ENCODE results near the gene TFAP2D. TPM values are rescaled to one million over a fixed set of nuclear protein-coding genes. Genes with fewer than 3 reads are reported as not detected.

The TFAP2D gene
- total and polyA plus RNA-seq, 3 experiments from 2014 or later: 0.16 TPM; not detected in 2

- H3K27ac ChIP-seq (ENCODE audit: low read depth, low read length): no peak overlapping the region
- Mint-ChIP-seq H3K36me3 (no peaks in the 10 kb centered on the region), H3K9me3 (peaks cover 0 to 32% (median 9%) of the 10 kb centered on the region in 5 donors), H3K4me3 (no peak overlapping the region), H3K4me1 (no peaks in the 10 kb centered on the region), H3K27ac (no peak overlapping the region), H3K27me3 (peaks cover 28 to 42% of the 10 kb centered on the region in 2 donors)
- no peaks in the 10 kb centered on the region for H3K4me1 ChIP-seq (ENCODE audit: insufficient read depth, low read length)
- DNase-seq: no peak
- H3K9me3 ChIP-seq (ENCODE audit: low read length): no peaks in the 10 kb centered on the region
- no peaks in the 10 kb centered on the region for H3K36me3 ChIP-seq (ENCODE audit: insufficient read depth, low read length)
- no peak overlapping the region for H3K4me3 ChIP-seq (ENCODE audit: low read length)
- POLR2A ChIA-PET: no interaction called here
- no peaks in the 10 kb centered on the region for H3K27me3 ChIP-seq (ENCODE audit: insufficient read depth, low read length, poor library complexity, severe bottlenecking)
- CTCF ChIA-PET: no interaction called here
Measured at GRCh38 chr6:50706575-50706974, 6.8 kb upstream of the TFAP2D start.

- no peak for DNase-seq
- H3K9me3 ChIP-seq (ENCODE audit: low read length): no peaks in the 10 kb centered on the region
- peaks cover 0 to 29% (median 9%) of the 10 kb centered on the region in 5 donors for H3K9me3 Mint-ChIP-seq
- H3K27me3 ChIP-seq (ENCODE audit: insufficient read depth, low read length, poor library complexity, severe bottlenecking): no peaks in the 10 kb centered on the region
- H3K4me3 Mint-ChIP-seq: no peak overlapping the region
- no peak overlapping the region for H3K27ac ChIP-seq (ENCODE audit: low read depth, low read length)
- H3K27me3 Mint-ChIP-seq: peaks cover 32 to 46% of the 10 kb centered on the region in 2 donors
- no peak overlapping the region for H3K27ac Mint-ChIP-seq
- H3K4me1 Mint-ChIP-seq: no peaks in the 10 kb centered on the region
- no peaks in the 10 kb centered on the region for H3K36me3 Mint-ChIP-seq
- ChIA-PET POLR2A (no interaction called here), CTCF (no interaction called here)
- H3K36me3 ChIP-seq (ENCODE audit: insufficient read depth, low read length): no peaks in the 10 kb centered on the region
- H3K4me3 ChIP-seq (ENCODE audit: low read length): no peak overlapping the region
- no peaks in the 10 kb centered on the region for H3K4me1 ChIP-seq (ENCODE audit: insufficient read depth, low read length)
Measured at GRCh38 chr6:50707191-50707590, 6.1 kb upstream of the TFAP2D start.

- peaks cover 35 to 49% of the 10 kb centered on the region in 2 donors for H3K27me3 Mint-ChIP-seq
- H3K27me3 ChIP-seq (ENCODE audit: insufficient read depth, low read length, poor library complexity, severe bottlenecking): no peaks in the 10 kb centered on the region
- CTCF ChIA-PET: no interaction called here
Measured at GRCh38 chr6:50707652-50708300, 5.5 kb upstream of the TFAP2D start.

GRCh38 chr6:50708664-50709365, 4.5 kb upstream of the TFAP2D start:
- peaks cover 3 to 28% (median 8%) of the 10 kb centered on the region in 5 donors for H3K9me3 Mint-ChIP-seq
- ChIA-PET CTCF (no interaction called here), POLR2A (no interaction called here)
- no peaks in the 10 kb centered on the region for H3K4me1 Mint-ChIP-seq
- H3K4me3 ChIP-seq (ENCODE audit: low read length): no peak overlapping the region
- H3K9me3 ChIP-seq (ENCODE audit: low read length): no peaks in the 10 kb centered on the region
- no peaks in the 10 kb centered on the region for H3K36me3 Mint-ChIP-seq
- H3K27ac Mint-ChIP-seq: no peak overlapping the region
- no peaks in the 10 kb centered on the region for H3K36me3 ChIP-seq (ENCODE audit: insufficient read depth, low read length)
- peaks cover 38 to 51% of the 10 kb centered on the region in 2 donors for H3K27me3 Mint-ChIP-seq
- DNase-seq: no peak
- no peaks in the 10 kb centered on the region for H3K4me1 ChIP-seq (ENCODE audit: insufficient read depth, low read length)
- H3K27ac ChIP-seq (ENCODE audit: low read depth, low read length): no peak overlapping the region
- H3K4me3 Mint-ChIP-seq: no peak overlapping the region
- no peaks in the 10 kb centered on the region for H3K27me3 ChIP-seq (ENCODE audit: insufficient read depth, low read length, poor library complexity, severe bottlenecking)

More at GRCh38 chr6:50707652-50708300, 5.5 kb upstream of the TFAP2D start:
- H3K9me3 Mint-ChIP-seq: peaks cover 0 to 28% (median 9%) of the 10 kb centered on the region in 5 donors
- H3K27ac ChIP-seq (ENCODE audit: low read depth, low read length): no peak overlapping the region
- no peak overlapping the region for H3K4me3 ChIP-seq (ENCODE audit: low read length)
- H3K36me3 Mint-ChIP-seq: no peaks in the 10 kb centered on the region
- POLR2A ChIA-PET: no interaction called here
- H3K4me3 Mint-ChIP-seq: no peak overlapping the region
- H3K4me1 ChIP-seq (ENCODE audit: insufficient read depth, low read length): no peaks in the 10 kb centered on the region
- no peaks in the 10 kb centered on the region for H3K4me1 Mint-ChIP-seq
- no peaks in the 10 kb centered on the region for H3K36me3 ChIP-seq (ENCODE audit: insufficient read depth, low read length)
- no peak for DNase-seq
- no peaks in the 10 kb centered on the region for H3K9me3 ChIP-seq (ENCODE audit: low read length)
- no peak overlapping the region for H3K27ac Mint-ChIP-seq

- no peak for DNase-seq
- POLR2A ChIA-PET: no interaction called here
- no peak overlapping the region for H3K4me3 Mint-ChIP-seq
- no peaks in the 10 kb centered on the region for H3K9me3 ChIP-seq (ENCODE audit: low read length)
- H3K4me3 ChIP-seq (ENCODE audit: low read length): no peak overlapping the region
- CTCF ChIA-PET: no interaction called here
- no peak overlapping the region for H3K27ac Mint-ChIP-seq
- peaks cover 41 to 57% of the 10 kb centered on the region in 2 donors for H3K27me3 Mint-ChIP-seq
- no peaks in the 10 kb centered on the region for H3K36me3 ChIP-seq (ENCODE audit: insufficient read depth, low read length)
- no peaks in the 10 kb centered on the region for H3K4me1 Mint-ChIP-seq
- H3K27ac ChIP-seq (ENCODE audit: low read depth, low read length): no peak overlapping the region
- no peaks in the 10 kb centered on the region for H3K4me1 ChIP-seq (ENCODE audit: insufficient read depth, low read length)
- H3K36me3 Mint-ChIP-seq: no peaks in the 10 kb centered on the region
- H3K27me3 ChIP-seq (ENCODE audit: insufficient read depth, low read length, poor library complexity, severe bottlenecking): no peaks in the 10 kb centered on the region
- H3K9me3 Mint-ChIP-seq: peaks cover 4 to 29% (median 7%) of the 10 kb centered on the region in 5 donors
Measured at GRCh38 chr6:50709366-50709734, 4.0 kb upstream of the TFAP2D start.

GRCh38 chr6:50711686-50712085, 1.6 kb upstream of the TFAP2D start:
- DNase-seq: no peak
- Histone ChIP-seq H3K4me3 (ENCODE audit: low read length) (no peak overlapping the region), H3K27me3 (ENCODE audit: insufficient read depth, low read length, poor library complexity, severe bottlenecking) (no peaks in the 10 kb centered on the region), H3K9me3 (ENCODE audit: low read length) (no peaks in the 10 kb centered on the region), H3K4me1 (ENCODE audit: insufficient read depth, low read length) (no peaks in the 10 kb centered on the region), H3K36me3 (ENCODE audit: insufficient read depth, low read length) (no peaks in the 10 kb centered on the region), H3K27ac (ENCODE audit: low read depth, low read length) (no peak overlapping the region)
- no peaks in the 10 kb centered on the region for H3K4me1 Mint-ChIP-seq
- no peak overlapping the region for H3K27ac Mint-ChIP-seq
- ChIA-PET POLR2A (no interaction called here), CTCF (no interaction called here)
- no peaks in the 10 kb centered on the region for H3K36me3 Mint-ChIP-seq
- H3K9me3 Mint-ChIP-seq: peaks cover 3 to 28% (median 14%) of the 10 kb centered on the region in 5 donors
- peaks cover 38 to 55% of the 10 kb centered on the region in 2 donors for H3K27me3 Mint-ChIP-seq
- H3K4me3 Mint-ChIP-seq: no peak overlapping the region

GRCh38 chr6:50712291-50712690, 1.0 kb upstream of the TFAP2D start:
- H3K9me3 Mint-ChIP-seq: peaks cover 2 to 29% (median 11%) of the 10 kb centered on the region in 5 donors
- H3K36me3 ChIP-seq (ENCODE audit: insufficient read depth, low read length): no peaks in the 10 kb centered on the region
- H3K27me3 ChIP-seq (ENCODE audit: insufficient read depth, low read length, poor library complexity, severe bottlenecking): no peaks in the 10 kb centered on the region
- CTCF ChIA-PET: no interaction called here
- no peak overlapping the region for H3K4me3 Mint-ChIP-seq
- no peaks in the 10 kb centered on the region for H3K9me3 ChIP-seq (ENCODE audit: low read length)
- POLR2A ChIA-PET: no interaction called here
- H3K36me3 Mint-ChIP-seq: no peaks in the 10 kb centered on the region
- no peak overlapping the region for H3K27ac Mint-ChIP-seq
- H3K4me3 ChIP-seq (ENCODE audit: low read length): no peak overlapping the region
- no peaks in the 10 kb centered on the region for H3K4me1 ChIP-seq (ENCODE audit: insufficient read depth, low read length)
- peaks cover 36 to 51% of the 10 kb centered on the region in 2 donors for H3K27me3 Mint-ChIP-seq
- no peaks in the 10 kb centered on the region for H3K4me1 Mint-ChIP-seq
- DNase-seq: no peak
- H3K27ac ChIP-seq (ENCODE audit: low read depth, low read length): no peak overlapping the region

GRCh38 chr6:50713977-50714486, 706 bp downstream of the TFAP2D start:
- H3K36me3 Mint-ChIP-seq: no peaks in the 10 kb centered on the region
- Histone ChIP-seq H3K27ac (ENCODE audit: low read depth, low read length) (no peak overlapping the region), H3K9me3 (ENCODE audit: low read length) (no peaks in the 10 kb centered on the region), H3K4me3 (ENCODE audit: low read length) (no peak overlapping the region), H3K27me3 (ENCODE audit: insufficient read depth, low read length, poor library complexity, severe bottlenecking) (no peaks in the 10 kb centered on the region), H3K4me1 (ENCODE audit: insufficient read depth, low read length) (no peaks in the 10 kb centered on the region), H3K36me3 (ENCODE audit: insufficient read depth, low read length) (no peaks in the 10 kb centered on the region)
- no peak for DNase-seq
- no peaks in the 10 kb centered on the region for H3K4me1 Mint-ChIP-seq
- H3K4me3 Mint-ChIP-seq: no peak overlapping the region
- ChIA-PET CTCF (no interaction called here), POLR2A (no interaction called here)
- H3K27ac Mint-ChIP-seq: no peak overlapping the region
- H3K27me3 Mint-ChIP-seq: peaks cover 31 to 38% of the 10 kb centered on the region in 2 donors
- peaks cover 0 to 25% (median 11%) of the 10 kb centered on the region in 5 donors for H3K9me3 Mint-ChIP-seq
